ENCODE data around the gene VWDE.
"Not testable (repeated sequence)": the region's sequence is repeated elsewhere in the genome, so short reads cannot be mapped to it uniquely, and the experiment has no call there.

VWDE gene

GRCh38 chr7:12403287-12404181, at the start of gene VWDE:
TSS of gene VWDE (minus strand) at chr7:12403865. CDS start at chr7:12403716, 149 bp downstream.
- DNase-seq (ENCODE audit: low read depth in 2 of 2, low spot score in 1 of 2) = peak in 1 of 2 donors; percentile 4

DNA sequence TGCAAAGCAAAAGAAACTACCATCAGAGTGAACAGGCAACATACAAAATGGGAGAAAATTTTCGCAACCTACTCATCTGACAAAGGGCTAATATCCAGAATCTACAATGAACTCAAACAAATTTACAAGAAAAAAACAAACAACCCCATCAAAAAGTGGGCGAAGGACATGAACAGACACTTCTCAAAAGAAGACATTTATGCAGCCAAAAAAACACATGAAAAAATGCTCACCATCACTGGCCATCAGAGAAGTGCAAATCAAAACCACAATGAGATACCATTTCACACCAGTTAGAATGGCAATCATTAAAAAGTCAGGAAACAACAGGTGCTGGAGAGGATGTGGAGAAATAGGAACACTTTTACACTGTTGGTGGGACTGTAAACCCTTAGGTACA, 49.5 kb upstream of the VWDE start:
- not testable (repeated sequence) for DNase-seq (ENCODE audit: low read depth in 2 of 2, low spot score in 1 of 2)

DNA sequence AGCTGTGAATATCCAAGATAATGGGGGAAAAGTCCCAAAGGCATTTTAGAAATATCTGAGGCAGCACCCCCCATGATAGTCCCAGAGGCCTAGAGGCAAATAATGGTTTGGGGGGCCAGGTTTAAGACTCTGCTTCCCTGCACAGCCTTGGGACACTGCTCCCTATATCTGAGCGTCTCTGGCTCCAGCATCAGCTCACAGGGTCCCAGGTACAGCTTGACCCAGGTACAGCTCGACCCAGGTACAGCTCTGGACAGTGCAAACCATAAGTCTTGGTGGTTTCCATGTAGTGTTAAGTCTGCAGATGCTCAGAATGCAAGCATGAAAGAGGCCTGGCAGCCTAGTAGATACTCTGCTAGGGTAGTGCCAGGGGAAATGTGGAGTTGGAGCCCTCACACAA, 47.0 kb upstream of the VWDE start:
- no peak for DNase-seq (ENCODE audit: low read depth in 2 of 2, low spot score in 1 of 2)

DNA sequence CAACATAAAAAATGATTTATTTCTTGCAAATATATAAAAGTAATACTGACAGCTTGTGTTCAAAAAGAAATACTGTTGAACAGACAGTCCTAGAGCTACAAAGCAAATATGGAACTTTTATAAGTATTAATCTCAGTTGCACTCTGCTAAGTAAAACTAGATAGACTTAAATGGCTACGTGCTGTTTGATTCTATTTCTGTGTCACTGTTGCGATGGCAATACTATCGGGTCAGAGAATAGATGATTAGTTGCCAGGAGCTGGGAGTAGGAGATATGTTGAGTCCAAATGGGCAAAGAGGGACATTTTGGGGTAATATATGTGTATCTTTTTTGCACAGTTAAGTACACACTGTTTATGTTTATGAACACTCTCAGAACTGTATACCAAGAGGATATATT, 41.1 kb upstream of the VWDE start:
- no peak for DNase-seq (ENCODE audit: low read depth in 2 of 2, low spot score in 1 of 2)

DNA sequence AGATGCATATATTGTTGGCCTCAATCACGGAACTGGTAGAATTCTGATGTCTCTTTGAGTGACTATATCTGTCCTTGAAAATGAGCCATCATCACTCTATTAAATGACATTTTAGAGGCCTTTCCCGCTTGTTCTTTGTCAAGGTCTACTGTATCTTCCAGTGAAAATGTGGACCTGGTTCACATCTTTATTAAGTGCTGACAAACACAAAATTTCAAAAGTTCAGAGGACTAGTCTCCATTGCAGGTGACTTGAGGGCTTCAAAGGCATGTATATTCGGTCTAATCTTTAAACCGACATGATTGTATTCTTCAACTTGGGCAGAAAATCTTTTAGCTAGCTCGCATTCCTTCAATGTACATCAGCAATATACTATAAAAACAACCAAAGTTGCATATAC, 36.6 kb upstream of the VWDE start:
- no peak for DNase-seq (ENCODE audit: low read depth in 2 of 2, low spot score in 1 of 2)

- no peak for DNase-seq (ENCODE audit: low read depth in 2 of 2, low spot score in 1 of 2)
Observed at GRCh38 chr7:12436896-12437535, 33.4 kb upstream of the VWDE start.

DNA sequence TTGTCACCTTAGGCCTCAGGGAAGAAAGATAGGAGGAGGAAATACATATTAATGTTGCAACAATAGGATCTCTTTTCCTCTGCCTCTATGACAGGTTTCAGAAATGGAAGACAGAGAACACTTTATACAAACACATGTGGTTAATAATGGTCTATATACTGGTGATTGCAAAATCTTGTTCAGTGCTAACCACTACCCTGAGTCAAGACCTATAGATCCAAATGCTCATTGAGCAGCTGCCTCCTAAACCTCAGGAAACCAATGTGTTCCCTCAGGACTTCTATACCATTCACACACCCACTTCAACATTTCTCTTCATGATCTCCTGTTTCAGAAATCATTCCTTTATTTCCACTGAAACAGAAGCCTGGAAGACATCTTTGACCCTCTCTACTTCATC, 32.5 kb upstream of the VWDE start:
- DNase-seq (ENCODE audit: low read depth in 2 of 2, low spot score in 1 of 2) = no peak

DNA sequence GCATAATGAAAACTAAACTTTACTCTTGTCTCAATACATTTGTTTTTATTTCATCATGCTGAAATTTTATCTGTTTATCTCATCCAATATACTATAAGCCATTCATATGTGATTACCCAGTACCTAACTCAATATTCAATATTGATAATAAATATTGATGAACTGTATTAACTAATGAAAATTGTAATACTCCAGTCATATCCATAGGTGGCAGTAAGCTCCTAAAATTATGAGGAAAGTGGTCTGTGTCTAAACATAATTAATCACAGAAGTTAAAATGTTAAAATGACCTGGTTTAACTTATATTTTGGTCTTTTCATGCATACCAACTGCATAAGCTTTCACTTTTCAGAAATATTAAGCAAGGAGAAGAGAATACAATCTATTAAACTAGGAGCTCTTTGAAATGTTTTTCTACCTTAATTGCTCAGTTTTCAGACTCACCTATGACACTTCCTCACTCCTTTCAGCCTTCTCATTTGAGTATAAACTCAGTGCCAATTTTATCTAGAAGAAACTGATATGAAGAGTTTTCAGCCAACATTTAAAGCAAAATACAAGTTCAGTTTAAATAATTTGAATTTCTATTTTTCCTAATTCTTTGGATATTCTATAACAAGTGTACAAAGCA, 30.5 kb upstream of the VWDE start:
- no peak for DNase-seq (ENCODE audit: low read depth in 2 of 2, low spot score in 1 of 2)

GRCh38 chr7:12431886-12432556, 28.4 kb upstream of the VWDE start:
- DNase-seq (ENCODE audit: low read depth in 2 of 2, low spot score in 1 of 2) = no peak

GRCh38 chr7:12425311-12425710, 21.6 kb upstream of the VWDE start:
- no peak for DNase-seq (ENCODE audit: low read depth in 2 of 2, low spot score in 1 of 2)

- no peak for DNase-seq (ENCODE audit: low read depth in 2 of 2, low spot score in 1 of 2)
Observed at GRCh38 chr7:12423997-12424745, 20.5 kb upstream of the VWDE start.

GRCh38 chr7:12423355-12423996, 19.8 kb upstream of the VWDE start:
- DNase-seq (ENCODE audit: low read depth in 2 of 2, low spot score in 1 of 2) = no peak

DNA sequence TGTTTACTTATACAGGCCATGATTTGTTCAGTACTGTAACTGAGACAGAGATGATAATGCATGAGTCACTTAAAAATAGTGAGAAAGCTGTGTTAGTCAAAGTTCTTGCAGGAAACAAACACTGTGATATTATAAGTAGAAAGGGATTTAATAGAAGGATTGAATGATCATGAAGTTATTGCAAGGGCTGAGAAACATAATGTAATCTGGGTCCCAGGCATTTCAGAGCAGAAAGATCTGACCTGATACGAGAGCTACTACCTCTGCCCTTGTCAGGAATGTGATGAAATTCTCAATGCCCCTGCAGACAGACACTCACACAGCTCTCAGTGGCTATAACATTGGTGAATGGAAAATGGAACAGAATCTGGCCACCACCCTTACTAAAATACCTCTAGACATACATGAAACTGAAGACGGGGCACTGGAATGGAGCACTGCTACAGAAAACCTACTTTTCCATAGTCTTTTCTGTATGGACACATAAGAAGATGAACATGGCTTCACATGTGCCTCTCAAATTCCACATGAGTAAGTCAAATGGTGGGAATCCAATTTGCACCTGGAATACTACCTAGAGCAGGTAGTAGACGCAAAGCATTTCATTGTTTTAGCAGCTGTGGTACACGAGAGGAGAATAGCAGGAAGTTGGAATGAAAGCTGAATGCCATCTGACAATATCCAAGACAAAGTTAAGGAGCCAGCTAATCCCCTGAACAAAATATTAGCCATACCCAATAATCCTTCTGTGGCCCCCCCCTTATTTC, 19.1 kb upstream of the VWDE start:
- DNase-seq (ENCODE audit: low read depth in 2 of 2, low spot score in 1 of 2) = no peak

- DNase-seq (ENCODE audit: low read depth in 2 of 2, low spot score in 1 of 2) = no peak
Observed at GRCh38 chr7:12418452-12418851, 14.8 kb upstream of the VWDE start.

DNA sequence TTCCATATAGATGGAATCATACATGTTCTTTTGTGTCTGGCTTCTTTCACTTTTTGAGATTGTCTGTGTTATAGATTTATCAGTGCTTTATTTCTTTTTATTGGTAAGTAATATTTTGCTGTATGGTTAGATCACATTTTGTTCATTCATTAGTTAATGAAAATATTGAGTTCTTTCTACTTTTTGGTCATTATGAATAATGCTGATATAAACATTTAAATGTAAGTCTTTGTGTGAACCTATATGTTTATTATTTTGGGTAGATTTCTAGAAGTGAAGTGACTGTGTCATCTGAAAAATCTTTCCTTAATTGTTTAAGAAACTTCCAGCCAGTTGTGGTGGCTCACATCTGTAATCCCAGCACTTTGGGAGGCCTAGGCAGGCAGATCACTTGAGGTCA, 11.4 kb upstream of the VWDE start:
- no peak for DNase-seq (ENCODE audit: low read depth in 2 of 2, low spot score in 1 of 2)

- no peak for DNase-seq (ENCODE audit: low read depth in 2 of 2, low spot score in 1 of 2)
Observed at GRCh38 chr7:12412407-12412806, 8.7 kb upstream of the VWDE start.

- no peak for DNase-seq (ENCODE audit: low read depth in 2 of 2, low spot score in 1 of 2)
Observed at GRCh38 chr7:12410523-12410922, 6.9 kb upstream of the VWDE start.

- no peak for DNase-seq (ENCODE audit: low read depth in 2 of 2, low spot score in 1 of 2)
Observed at GRCh38 chr7:12409097-12409711, 5.5 kb upstream of the VWDE start.

DNA sequence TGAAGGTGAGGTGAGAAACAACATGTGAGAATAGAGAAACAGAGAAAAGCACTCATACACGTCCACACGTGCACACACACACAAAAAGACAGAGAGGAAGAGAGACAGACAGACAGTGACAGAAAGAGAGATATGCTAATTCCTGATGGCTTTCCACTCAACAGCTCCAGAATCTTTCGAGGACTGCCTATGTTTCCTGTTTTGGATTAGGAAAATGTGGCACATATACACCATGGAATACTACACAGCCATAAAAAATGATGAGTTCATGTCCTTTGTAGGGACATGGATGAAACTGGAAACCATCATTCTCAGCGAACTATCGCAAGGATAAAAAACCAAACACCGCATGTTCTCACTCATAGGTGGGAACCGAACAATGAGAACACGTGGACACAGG, 4.0 kb upstream of the VWDE start:
- DNase-seq (ENCODE audit: low read depth in 2 of 2, low spot score in 1 of 2) = not testable (repeated sequence)
